ENCODE measurements around the gene CENPW. TPM values are rescaled to one million over a fixed set of nuclear protein-coding genes. Genes with fewer than 3 reads are reported as not detected.

CENPW gene
- total RNA-seq, 2 donors from 2014 or later = 1.2 to 2.0 TPM

GRCh38 chr6:126381498-126381897, 41.6 kb downstream of the CENPW start:
- DNase-seq (no peak), ATAC-seq (no peak)
- Mint-ChIP-seq H3K4me1 (no peaks in the 10 kb centered on the region), H3K27ac (no peak overlapping the region), H3K36me3 (ENCODE audit: low read depth) (no peaks in the 10 kb centered on the region), H3K27me3 (no peaks in the 10 kb centered on the region), H3K4me3 (no peak overlapping the region)
- no peaks in the 10 kb centered on the region for H3K9me3 ChIP-seq (ENCODE audit: control insufficient read depth, low read length, poor library complexity, severe bottlenecking)

GRCh38 chr6:126383203-126383602, 43.3 kb downstream of the CENPW start:
- Mint-ChIP-seq H3K4me1 (no peaks in the 10 kb centered on the region), H3K36me3 (ENCODE audit: low read depth) (no peaks in the 10 kb centered on the region), H3K27ac (no peak overlapping the region), H3K4me3 (no peak overlapping the region), H3K27me3 (no peaks in the 10 kb centered on the region)
- ATAC-seq (no peak), DNase-seq (no peak)
- H3K9me3 ChIP-seq (ENCODE audit: control insufficient read depth, low read length, poor library complexity, severe bottlenecking) = no peaks in the 10 kb centered on the region

- H3K27ac Mint-ChIP-seq = no peak overlapping the region
- DNase-seq (no peak), ATAC-seq (no peak)
- no peaks in the 10 kb centered on the region for H3K36me3 Mint-ChIP-seq (ENCODE audit: low read depth)
- H3K4me3 Mint-ChIP-seq = no peak overlapping the region
- no peaks in the 10 kb centered on the region for H3K9me3 ChIP-seq (ENCODE audit: control insufficient read depth, low read length, poor library complexity, severe bottlenecking)
- H3K4me1 Mint-ChIP-seq = no peaks in the 10 kb centered on the region
- H3K27me3 Mint-ChIP-seq = no peaks in the 10 kb centered on the region
These were observed 45.6 kb downstream of the CENPW start for GRCh38 chr6:126385536-126385935.

DNA sequence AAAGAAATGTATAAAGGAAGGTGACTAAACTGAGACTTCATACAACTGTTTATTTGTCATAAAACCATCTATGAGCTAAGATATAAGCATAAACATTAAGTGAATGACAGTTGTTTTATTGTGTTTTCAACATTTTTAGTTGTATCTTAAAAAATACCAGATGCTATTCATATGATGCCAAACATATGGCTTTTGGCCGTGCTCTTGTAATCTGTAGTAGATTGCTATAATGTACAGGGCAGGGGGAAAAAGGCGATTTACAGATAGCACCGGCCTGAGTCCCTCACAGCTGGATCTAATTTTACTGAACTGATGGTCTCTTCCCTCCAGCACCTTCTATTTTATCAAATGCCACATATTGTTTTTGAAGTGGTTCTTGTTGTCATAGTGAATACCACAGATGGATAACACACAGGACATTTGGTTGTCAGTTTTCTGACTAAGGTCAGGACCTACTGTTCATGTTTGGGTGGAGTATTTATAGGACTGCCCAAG, 48.2 kb downstream of the CENPW start:
- H3K27ac Mint-ChIP-seq = no peak overlapping the region
- ATAC-seq (no peak), DNase-seq (no peak)
- H3K4me1 Mint-ChIP-seq = no peaks in the 10 kb centered on the region
- H3K9me3 ChIP-seq (ENCODE audit: control insufficient read depth, low read length, poor library complexity, severe bottlenecking) = no peaks in the 10 kb centered on the region
- no peaks in the 10 kb centered on the region for H3K27me3 Mint-ChIP-seq
- H3K4me3 Mint-ChIP-seq = no peak overlapping the region
- H3K36me3 Mint-ChIP-seq (ENCODE audit: low read depth) = no peaks in the 10 kb centered on the region

DNA sequence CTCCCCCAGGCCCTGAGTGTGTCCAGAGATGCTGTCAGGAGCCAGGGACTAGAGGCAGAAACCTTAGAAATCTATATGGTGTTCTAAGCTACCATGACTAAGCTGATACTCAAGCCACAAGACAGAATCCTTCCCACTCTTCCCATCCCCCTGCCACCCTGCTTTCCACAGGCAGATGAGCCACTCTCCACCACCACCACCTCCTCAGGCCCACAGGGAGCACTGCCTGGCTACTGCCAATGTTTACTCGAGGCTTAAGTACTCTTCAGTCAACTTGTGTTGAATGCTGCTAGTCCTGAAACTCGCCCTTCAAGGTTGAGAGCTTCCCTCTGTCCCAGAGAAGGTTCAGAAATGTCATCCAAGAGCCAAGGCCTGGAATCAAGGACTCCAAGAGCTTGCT, 56.2 kb downstream of the CENPW start:
- Mint-ChIP-seq H3K27me3 (no peaks in the 10 kb centered on the region), H3K4me1 (no peaks in the 10 kb centered on the region), H3K36me3 (ENCODE audit: low read depth) (no peaks in the 10 kb centered on the region), H3K4me3 (no peak overlapping the region), H3K27ac (no peak overlapping the region)
- no peak for DNase-seq
- H3K9me3 ChIP-seq (ENCODE audit: control insufficient read depth, low read length, poor library complexity, severe bottlenecking) = no peaks in the 10 kb centered on the region
- ATAC-seq = no peak
